Thyroid gland (tissue), 4 donors: Measurements from ENCODE around the gene TMEM259.

ENCODE experiments used
- POLR2A ChIP-seq, 2 donors: fragments of 450-650 bp; IDR thresholded peaks; one replicate each; pipeline ENCODE4 v1.6.1; 2017; ENCODE audit warnings: antibody characterized with exemption in 2 of 2, mild to moderate bottlenecking in 2 of 2, moderate library complexity in 1 of 2
- TF ChIP-seq, protein P1 (sequence below), 6 experiments: fragments of 200-600 bp in 3 of 6; fragments of 450-650 bp in 3 of 6; sonication (generic) in 3 of 6; IDR thresholded peaks; one replicate each; pipeline ENCODE4 v1.5.1; 2016 to 2019; ENCODE audit warnings: antibody characterized with exemption in 6 of 6, mild to moderate bottlenecking in 2 of 6, inconsistent platforms in 1 of 6, moderate library complexity in 1 of 6

DNA sequence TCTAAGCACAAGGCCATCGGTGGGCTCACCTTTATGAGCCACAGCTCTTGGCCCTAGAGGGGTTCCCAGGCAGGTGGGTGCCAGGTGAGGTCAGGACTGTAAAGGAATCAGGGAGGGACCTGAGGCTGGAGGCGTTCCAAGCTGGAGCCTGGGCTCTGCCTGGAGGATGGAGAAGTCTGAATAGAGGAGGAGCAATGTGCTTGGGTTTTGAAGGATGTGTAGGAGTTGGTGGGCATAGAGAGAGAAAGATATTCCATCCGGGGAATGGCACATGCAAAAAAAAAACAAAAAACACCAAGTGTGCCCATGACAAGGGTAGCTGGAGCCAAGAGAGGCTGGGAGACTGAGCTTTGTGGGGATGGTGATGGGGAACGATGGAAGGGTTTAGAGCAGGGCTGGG lies 18.3 kb downstream of the TMEM259 start:
- TF ChIP-seq, protein P1, sequence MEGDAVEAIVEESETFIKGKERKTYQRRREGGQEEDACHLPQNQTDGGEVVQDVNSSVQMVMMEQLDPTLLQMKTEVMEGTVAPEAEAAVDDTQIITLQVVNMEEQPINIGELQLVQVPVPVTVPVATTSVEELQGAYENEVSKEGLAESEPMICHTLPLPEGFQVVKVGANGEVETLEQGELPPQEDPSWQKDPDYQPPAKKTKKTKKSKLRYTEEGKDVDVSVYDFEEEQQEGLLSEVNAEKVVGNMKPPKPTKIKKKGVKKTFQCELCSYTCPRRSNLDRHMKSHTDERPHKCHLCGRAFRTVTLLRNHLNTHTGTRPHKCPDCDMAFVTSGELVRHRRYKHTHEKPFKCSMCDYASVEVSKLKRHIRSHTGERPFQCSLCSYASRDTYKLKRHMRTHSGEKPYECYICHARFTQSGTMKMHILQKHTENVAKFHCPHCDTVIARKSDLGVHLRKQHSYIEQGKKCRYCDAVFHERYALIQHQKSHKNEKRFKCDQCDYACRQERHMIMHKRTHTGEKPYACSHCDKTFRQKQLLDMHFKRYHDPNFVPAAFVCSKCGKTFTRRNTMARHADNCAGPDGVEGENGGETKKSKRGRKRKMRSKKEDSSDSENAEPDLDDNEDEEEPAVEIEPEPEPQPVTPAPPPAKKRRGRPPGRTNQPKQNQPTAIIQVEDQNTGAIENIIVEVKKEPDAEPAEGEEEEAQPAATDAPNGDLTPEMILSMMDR (IDR thresholded peaks at IDR 0.05) = no peak
- TF ChIP-seq POLR2A (IDR thresholded peaks at IDR 0.05) = no peak
